Breast epithelium (tissue), 3 donors: ENCODE data around the gene ATP5F1E.
"Not testable (repeated sequence)": the region's sequence is repeated elsewhere in the genome, so short reads cannot be mapped to it uniquely, and the experiment has no call there.

ENCODE experiments used
- CTCF ChIP-seq, 3 donors: fragments of 450-650 bp; IDR thresholded peaks; one replicate each; pipeline ENCODE4 v1.5.1; 2016 to 2017; ENCODE audit warnings: antibody characterized with exemption in 3 of 3, mild to moderate bottlenecking in 3 of 3, moderate library complexity in 3 of 3
- POLR2A ChIP-seq: fragments of 450-650 bp; IDR thresholded peaks from one replicate; pipeline ENCODE4 v1.6.1; 2016; ENCODE audit warnings: antibody characterized with exemption, mild to moderate bottlenecking, moderate library complexity
- POLR2AphosphoS5 ChIP-seq, 3 donors: sonication (generic); formaldehyde crosslinking; IDR thresholded peaks; one replicate each; pipeline ENCODE4 v1.6.1; 2017; ENCODE audit warnings: antibody characterized with exemption in 3 of 3

- TF ChIP-seq CTCF (IDR thresholded peaks at IDR 0.05); POLR2A; POLR2AphosphoS5 (IDR thresholded peaks at IDR 0.05): not testable (repeated sequence)
Observed at GRCh38 chr20:59011874-59012157, 20.3 kb downstream of the ATP5F1E start.
